GM18499 (cell line): ENCODE results near the gene KIZ.

Experiments used
- ATAC-seq: cut with Tn5 transposase; IDR thresholded peaks from one replicate; pipeline ENCODE4 v1.9.1; 2021; ENCODE audit warnings: moderate number of reproducible peaks; ENCODE audit not compliant: insufficient read depth, unreplicated experiment

The KIZ gene

DNA sequence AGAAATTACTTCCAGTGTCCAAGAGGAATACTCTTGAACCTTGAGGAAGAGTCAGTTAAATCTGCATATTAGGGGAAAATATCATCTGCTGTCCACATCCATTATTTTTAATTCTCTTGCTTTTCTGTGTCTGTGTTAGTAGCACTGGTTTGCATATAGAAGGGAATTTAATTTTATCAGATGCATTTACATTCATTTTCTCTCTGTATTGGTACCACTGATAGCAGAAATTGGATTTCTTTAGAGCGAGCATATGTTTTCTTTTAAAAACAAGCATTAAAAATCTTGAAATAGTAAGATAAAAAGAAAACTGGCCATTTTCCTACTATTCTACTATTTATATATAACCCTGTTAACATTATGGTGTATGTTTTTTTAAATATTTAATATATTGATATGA, 83.8 kb downstream of the KIZ start:
- ATAC-seq: no peak

DNA sequence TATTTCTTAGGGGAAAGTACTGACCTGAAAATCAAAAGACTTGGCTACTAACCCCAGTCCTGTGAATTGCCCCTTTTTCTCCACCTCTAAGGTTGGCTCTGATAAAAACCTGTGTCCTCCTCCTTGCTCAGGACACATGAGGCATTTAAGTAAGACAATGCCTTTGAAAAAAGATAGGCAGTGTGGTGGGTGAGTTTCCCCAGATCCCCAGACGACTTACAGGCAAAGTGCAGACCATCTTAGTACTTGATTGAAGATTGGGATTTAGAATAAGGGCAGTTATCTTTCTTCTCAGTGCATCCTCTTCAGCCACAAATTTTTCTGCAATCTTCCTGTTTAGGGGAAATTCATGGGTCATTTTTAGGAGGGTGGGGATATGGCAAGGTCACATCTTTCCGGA, 87.8 kb downstream of the KIZ start:
- no peak for ATAC-seq

DNA sequence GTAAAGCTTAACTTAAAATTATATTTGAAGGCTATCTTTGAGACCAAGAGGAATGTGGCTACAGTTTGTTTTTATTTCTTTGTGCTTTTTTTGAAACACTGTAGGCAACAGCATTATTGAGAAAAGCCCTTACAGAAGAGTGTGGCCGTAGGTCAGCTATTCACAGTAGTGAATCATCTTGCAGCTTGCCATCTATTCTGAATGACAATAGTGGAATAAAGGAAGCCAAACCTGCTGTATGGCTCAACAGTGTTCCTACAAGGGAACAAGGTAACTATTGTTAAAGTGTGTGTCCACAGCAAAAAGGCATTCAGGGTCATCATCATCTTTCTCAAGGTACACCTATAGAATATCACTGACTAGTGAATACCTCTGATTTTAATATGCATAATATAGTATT, 88.5 kb downstream of the KIZ start:
- ATAC-seq: no peak

DNA sequence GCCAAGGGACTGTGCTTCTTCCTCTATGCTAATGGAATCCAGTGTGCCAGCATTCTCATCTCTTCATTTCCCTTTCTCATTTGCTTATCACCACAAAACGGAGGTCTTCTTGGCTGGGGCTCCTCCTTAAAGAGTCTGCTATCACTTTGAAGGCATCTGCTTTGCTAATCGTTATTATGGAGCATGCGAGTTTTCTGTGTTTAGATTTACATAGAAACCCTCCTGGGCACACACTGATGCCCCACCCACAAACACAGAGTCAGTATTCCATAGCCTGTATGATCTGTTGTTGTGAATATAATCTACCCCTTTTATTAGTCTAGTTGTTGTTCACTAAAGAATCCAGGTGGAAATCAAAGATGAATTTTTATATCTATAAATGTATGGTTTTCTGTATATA, 93.8 kb downstream of the KIZ start:
- ATAC-seq: no peak

DNA sequence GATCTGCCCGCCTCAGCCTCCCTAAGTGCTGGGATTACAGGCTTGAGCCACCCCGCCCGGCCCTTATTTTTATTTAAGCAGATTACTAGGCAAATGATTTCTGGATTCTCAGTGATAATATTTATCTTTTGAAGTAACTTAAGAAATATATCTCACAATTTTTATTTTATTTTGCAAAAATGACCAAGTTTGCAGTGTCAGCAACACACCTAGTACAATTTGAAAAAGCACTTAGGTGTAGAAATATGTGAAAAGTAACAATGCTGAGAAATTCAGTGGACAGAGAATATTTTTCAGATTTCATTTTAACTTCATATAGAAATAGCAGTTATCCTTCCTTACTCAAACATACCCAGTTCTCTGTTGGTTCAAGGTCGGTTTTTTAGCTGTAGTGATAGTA, 98.3 kb downstream of the KIZ start:
- ATAC-seq: no peak

DNA sequence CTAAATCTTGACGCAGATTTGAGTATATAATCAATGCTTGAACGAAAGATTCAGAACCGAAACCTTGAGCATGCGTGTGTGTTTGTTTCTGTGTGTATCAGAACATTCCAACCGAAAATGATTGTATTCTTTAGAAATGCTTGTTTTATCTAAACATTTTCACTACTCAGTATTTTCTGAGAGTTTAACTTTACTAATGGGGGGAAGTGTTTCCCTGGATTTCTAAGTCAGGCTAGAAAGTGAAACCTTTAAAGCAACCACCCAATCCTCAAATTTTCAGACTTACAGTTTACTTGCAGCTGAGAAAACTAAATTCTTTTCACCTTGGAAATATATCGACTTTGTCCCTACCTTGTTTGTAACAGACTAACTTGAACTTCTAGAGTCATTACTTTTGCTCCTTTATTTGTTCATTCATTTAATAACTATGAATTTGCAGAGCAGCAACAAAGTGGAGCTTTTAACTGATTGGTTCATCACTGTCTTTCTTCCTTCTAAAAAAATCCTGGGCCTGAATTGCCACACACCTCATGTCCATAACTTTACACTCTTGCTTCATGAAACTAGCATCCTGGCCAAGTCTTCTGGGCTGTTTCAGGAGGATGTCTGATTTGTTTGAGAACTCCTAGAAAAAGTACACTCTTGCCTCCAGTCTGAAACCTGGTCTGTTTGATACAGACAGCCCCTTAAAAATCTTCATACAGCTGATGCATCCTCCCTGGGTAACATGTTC, 99.5 kb downstream of the KIZ start:
- ATAC-seq: no peak

DNA sequence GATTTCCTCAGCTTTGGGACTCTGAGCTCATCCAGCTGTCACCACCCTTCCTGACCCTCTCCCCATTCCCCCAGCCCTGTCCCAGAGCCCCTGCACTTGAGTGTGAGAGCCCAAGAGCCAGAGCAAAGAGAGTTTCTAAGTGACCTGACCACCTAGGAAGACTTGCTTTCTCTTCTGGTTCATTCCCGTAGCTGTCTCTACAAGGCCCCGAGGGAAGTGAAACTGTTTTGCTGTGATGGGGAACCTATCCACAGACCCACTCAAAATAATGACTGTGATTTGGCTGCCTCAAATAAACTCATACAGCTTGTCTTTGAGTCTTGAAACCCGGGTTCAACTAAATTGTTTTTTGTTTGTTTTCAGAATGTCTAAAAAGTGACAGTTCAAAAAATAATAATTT, 102.6 kb downstream of the KIZ start:
- no peak for ATAC-seq

DNA sequence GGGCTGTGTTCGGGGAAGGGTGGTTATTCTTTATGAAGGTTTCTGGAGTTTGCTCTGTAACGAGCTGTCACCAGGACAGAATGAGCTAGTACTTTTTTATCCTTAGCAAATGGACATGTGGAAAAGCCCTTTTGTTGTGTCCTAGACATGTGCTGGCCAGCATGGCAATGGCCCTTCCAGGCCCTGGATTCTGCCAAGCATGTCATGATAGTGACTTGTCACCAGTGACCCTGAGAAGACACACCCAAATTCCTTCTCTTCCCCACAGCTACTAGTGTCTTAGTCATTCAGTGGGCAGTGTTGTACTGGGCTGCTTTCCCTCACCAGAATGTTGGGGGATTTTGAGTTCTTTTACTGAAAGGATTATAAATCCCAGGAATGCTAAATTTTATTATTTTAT, 103.3 kb downstream of the KIZ start:
- no peak for ATAC-seq

DNA sequence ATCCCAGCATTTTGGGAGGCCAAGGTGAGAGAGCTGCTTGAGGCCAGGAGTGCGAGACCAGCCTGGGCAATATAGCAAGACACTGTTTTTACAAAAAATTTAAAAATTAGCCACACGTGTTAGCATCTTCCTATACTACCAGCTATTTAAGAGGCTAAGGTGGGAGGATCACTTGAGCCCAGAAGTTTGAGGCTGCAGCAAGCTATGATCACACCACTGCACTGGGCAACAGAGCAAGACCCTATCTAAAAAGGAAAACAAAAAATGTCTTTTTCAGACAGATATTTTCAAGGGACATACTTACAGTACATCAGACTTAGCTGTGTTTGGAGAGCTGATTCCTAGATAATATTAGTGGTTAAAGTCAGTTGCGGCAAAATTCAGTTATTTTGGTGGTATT, 104.3 kb downstream of the KIZ start:
- ATAC-seq: no peak

DNA sequence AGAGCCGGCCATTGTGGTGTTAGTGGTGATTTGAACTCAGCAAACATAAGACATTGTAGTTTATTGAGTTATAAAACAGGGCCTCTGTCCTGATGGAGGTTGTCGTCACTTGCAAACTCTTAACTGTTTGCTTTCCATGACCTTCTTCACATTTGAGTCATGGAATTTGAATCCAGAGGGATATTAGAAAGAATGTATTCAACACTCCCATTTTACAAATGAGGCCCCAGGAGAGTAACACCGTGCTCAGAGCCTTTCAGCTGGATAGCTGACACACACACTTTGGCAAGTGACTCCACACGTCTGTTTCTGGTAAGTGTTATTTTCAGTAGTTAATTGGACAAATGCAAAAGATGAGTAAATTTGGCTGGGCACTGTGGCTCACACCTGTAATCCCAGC, 104.8 kb downstream of the KIZ start:
- ATAC-seq: no peak

DNA sequence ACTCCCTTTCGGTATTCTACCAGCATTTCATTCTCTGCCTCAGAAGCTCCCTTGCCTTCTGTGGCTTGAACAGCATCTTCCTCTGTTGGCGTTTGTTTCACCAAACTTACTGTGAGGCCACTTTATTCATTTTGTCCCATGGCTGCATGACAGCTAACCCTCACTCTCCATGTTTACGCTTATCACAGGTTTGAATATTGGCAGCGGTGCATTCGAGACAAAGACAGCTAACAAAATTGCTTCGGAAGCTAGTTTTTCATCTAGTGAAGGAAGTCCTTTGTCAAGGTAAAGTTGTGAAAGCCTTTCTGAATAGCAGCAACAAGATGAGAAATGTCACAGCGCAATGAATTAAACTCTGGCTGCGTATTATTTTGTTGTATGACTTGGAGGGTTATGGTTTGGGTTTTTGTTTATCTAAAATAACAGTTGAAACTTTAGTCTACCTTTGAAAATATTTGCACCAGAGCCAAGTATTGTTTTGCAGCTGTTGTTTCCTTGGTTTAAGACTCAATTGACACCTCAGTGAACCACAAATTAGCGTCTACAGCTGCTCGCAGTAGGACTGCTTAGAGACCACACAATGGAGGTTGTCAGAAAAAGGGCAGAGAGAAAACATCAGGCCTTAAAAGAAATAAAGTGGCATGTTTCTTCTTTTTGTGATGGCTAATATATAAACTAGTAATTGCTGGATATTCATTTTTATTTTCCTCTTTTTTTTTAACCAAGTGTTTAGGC, 106.8 kb downstream of the KIZ start:
- ATAC-seq: no peak

DNA sequence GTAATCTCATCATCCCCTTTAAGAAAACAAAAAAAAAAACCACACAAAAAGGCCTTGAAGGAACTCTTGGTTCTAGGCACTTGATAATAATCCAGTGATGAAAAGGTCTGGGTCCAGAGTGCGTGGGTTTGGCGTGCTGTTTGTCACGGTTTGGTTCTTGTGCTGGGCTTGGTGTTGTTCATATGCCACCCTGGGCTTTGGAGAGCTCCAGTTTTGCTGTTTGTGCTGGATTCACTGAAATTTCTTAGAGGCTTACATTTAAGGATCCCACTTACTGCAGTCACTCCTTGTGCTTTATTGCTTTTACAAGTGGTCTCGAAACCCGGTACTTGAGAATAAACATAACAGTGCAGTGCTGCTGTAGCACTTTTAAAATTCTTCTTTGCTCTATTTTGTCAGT, 108.4 kb downstream of the KIZ start:
- ATAC-seq: no peak

DNA sequence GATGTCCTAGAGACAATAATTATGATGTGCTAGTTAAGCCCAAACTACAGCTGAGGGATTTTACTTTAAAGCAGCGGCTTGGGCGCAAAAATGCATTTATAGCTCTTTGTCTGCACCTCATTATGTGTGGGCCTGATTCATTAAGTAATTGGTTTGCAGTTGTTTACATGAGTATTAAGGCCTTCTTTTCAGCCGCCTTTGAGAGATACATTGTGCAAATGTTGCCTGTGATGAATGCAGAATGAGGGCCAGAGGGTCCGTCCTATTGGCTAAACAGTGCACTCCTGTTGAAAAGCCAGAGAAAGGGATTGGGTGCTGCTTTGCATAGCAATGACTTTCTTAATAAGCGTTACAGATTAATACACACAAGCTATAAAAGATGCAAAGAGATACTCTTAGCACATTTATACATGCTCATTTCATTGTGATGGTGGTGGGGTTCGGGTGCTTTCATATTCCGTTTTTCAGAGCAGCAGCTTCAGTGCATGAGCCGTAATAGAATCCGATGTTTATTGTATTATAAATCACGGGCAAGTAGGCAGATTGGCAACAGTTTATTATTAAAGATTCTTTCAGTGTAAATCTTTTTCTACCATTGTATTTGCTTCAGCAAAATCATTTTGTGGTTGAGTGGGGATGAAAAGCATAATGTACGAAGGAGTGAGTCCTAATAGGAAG, 109.1 kb downstream of the KIZ start:
- no peak for ATAC-seq

DNA sequence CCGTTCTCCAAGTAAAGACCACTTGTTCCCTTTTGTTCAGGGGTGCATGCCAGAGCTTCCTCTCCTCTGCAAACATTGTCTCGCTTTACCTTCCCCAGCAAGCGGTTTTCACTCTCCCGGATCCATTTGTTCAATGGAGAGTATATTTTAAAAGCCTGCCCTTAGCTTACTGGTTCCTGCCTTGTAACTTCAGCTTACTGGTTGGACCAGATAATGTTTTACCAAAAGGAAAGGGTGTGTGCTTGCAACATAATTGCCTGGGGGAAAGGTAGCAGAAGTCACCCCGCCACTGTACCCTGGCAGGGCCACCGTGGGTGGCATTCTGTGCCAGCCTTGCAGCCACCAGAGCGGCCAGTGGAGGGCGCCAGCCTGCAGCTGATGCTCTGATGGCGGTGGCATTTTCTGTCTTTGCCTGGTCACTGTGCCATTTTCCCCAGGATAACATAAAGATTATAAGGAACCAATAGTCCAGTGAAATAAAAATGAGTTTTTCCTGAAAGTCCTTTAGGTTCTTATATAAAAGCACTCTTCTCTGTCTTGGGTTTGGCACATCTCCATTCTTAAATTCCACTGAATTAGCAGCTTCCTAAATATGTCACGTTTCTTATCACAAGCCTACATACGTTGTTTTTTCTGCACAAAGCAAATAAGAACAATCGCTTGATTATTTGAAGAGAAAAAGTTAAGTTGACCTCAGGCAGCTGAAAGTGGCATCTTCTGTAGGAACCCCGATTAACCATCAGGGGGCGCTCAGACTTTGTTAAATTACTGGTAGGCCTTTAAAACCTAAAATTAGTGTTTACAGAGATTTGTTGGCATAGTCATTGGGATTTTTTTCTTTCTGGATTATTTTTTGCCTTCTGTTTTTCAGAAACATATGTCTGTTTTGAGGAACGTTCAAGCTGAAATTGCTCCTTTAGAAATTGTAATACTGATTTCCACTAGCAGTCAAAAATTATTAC, 109.9 kb downstream of the KIZ start:
- ATAC-seq: no peak

DNA sequence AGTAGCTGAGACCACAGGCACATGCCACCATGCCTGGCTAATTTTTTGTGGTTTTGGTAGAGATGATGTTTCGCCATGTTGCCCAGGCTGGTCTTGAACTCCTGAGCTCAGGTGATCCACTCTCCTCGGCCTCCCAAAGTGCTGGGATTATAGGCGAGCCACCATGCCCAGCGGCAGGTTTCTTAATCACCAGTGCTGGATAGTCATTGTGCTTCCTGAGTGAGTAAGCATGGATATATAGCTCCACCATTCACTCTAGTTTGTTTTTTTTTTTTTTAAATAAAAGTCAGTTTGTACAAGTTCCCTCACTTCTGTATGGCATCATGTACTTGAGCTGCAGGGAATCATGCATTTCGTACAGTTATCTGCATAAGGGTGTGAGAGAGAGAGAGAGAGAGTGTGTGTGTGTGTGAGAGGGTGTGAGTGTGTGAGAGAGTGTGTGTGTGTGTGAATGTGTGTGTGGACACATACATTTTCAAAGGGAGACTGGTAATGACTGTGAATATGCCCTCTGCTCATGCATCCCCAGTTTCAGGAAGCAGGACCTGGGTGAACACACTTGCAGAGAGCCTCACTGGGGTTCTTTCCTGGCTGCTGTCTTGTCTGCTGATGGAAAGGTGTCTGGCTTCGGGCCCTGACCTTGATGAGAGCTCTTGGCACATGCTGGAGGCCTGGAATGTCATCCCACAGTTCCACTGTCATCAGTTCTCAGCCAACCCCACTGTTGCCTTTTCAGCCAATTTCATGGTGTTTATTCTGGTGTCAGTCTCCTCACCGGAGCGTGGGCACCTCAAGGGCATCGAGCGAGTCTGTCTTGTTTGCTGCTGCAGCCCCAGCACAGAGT, 112.3 kb downstream of the KIZ start:
- no peak for ATAC-seq

DNA sequence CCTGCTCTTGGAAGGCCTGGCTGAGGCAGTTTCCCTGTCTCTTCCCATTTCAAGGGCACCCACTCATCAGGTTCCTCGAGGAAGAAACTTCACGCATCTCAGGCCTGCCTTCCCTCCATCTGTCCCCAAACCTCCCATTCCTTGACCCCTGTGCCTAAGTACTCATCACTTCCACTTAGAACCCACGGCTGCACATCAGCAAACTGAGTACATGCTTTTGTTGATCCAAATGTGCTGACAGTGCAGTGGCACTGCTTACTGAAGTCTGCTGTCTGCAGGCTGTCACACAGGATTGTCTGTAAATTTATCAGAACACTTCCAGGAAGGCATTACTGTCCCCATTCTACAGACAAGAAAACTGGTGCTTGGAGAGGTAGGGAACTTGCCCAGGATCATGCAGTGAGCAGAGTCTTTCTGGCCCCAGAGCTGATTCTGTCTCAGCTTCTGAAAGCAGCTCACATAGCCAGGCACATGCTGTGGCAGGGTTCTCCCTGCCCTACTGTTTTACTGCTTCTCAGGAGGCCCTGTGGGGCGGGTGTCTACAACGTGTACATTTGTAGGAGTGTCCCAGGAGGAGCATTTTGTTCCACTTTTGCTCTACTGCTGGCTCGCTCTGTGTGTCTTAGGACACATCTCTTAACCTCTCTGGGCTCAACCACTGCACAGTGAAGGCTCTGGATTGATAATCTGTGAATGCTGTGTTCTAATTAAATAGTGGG, 113.1 kb downstream of the KIZ start:
- no peak for ATAC-seq

DNA sequence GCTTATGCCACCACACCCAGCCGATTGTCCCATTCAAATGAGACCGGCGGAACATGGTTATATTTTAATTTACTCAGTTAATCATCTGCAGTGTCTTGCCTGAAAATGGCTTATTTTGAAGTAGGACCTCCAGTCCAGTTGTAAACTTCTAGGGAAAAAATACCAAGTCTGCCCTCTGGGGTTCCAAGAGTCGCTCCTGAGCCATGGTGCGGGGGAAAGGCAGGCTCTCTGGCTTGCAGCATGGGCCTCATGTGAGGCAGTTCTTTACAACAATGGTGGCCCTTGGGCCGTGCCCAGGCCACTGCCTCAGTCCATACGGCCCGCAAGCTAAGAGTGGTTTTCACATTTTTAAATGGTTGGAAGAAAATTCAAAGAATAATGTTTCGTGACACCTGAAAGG, 114.5 kb downstream of the KIZ start:
- no peak for ATAC-seq

DNA sequence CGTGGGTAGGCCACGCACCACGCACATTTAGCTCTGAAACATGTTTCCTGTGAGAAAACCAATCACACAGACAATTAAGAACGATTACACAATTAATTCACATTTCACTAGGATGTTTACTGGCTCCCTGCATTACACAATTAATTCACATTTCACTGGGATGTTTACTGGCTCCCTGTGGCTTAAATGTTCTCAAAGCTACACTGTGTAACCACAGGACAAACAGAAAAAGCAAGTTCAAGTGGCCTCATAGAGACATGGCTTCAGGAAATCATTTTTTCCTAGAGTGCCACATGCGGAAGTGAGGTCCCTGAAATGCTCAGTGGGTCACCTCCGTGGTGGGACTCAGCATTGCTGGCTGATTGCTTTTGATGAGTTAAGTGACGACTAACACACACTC, 115.5 kb downstream of the KIZ start:
- ATAC-seq: no peak

DNA sequence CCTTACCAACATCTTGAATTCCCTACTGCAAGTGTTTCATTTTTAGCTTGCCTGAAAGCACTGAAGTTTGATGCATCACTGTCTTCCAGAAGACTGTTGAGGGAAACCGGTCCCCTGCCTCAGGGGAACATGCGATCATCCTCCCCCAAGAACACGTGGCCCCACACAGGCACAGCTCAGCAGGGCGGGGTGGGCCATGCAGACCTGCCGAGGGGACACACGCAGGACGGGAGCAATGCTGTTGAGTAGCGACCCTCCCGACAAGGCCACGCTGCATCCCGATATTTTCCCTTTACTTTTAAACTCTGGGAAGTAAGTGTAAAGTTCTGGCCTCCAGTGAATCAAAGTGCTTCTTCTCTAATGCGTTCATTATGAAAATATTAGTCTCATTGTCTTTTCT, 117.9 kb downstream of the KIZ start:
- ATAC-seq: no peak
